Fibroblast of skin of left quadriceps (primary cell): ENCODE data around the gene OR4K1.
"Not testable (repeated sequence)": the region's sequence is repeated elsewhere in the genome, so short reads cannot be mapped to it uniquely, and the experiment has no call there.

Source experiments
- DNase-seq, 2 experiments: peaks; one replicate each; pipeline ENCODE4 v3.0.0-alpha.2; 2013; ENCODE audit warnings: low read depth in 2 of 2

OR4K1 gene, protein sequence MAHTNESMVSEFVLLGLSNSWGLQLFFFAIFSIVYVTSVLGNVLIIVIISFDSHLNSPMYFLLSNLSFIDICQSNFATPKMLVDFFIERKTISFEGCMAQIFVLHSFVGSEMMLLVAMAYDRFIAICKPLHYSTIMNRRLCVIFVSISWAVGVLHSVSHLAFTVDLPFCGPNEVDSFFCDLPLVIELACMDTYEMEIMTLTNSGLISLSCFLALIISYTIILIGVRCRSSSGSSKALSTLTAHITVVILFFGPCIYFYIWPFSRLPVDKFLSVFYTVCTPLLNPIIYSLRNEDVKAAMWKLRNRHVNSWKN

GRCh38 chr14:19930617-19931016 is at the start of gene OR4K1:
OR4K1 (plus strand) TSS chr14:19930917; CDS start chr14:19935667, 4,750 bp downstream.
- DNase-seq = no peak

DNA sequence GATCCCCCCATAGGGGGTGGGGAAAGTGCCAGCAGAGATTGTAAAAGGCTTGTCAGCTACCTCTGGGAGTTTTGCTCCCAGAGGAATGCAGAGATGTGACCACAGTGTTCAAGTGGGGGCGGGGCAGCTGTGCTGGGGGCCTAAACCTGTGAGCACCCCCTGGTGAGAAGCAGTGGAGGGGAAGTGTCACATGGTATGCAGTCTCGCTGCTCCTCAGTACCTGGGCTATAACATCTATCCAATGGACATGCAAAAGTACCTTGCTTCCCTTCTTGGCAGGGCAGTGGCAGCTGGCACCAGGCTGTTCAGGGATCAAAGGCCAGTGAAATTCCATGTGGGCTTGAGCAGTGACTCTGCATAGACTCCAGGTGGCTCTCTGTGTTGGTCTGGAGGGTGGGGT is 35.4 kb upstream of the OR4K1 start:
- no peak for DNase-seq

- no peak for DNase-seq
Measured at GRCh38 chr14:19900999-19901398, 29.7 kb upstream of the OR4K1 start.

DNA sequence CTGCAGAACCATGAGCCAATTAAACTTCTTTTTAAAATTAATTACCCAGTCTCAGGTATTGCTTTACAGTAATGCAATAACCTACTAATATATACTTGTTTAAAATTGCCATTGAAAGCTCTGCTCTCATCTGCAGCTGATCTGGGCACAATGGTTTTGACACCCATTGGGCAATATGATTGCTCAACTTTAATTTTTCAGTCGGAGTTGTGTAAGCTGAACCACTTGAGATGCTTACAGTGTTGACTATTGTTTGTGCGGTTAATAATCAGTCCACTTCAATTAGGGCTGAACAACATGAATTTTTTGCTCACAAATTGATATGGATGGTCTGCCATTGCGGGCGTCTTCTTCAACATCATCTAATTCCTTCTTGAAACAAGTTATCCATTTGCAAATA is 28.3 kb upstream of the OR4K1 start:
- DNase-seq = no peak

DNA sequence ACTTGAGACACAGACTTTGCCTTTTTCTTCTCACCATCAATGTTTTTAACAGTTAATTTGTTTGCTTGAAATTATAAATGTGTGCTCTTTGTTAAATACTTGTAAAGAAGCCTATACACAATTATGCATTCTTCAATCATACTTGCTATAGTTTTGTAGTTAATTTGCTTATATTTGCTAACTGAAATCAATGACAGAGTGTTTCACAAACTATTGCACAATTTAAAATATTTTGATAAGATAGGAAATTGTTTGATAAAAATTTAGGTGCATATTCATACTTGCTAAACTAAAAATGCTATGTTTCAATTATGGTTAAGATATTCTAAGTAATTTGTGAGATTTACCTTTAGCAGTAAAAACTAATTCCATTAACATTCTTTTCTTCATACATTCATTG is 24.1 kb upstream of the OR4K1 start:
- DNase-seq = no peak

GRCh38 chr14:19911114-19911513 is 19.6 kb upstream of the OR4K1 start:
- no peak for DNase-seq

- no peak for DNase-seq
Measured at GRCh38 chr14:19917243-19917642, 13.5 kb upstream of the OR4K1 start.

- no peak for DNase-seq
Measured at GRCh38 chr14:19917955-19918518, 12.7 kb upstream of the OR4K1 start.

- no peak for DNase-seq
Measured at GRCh38 chr14:19918553-19919264, 12.0 kb upstream of the OR4K1 start.

- no peak for DNase-seq
Measured at GRCh38 chr14:19920021-19920657, 10.6 kb upstream of the OR4K1 start, which contains the start of gene OR4K5. OR4K5 (plus strand) TSS chr14:19920607; CDS start chr14:19920607, 0 bp downstream.

DNA sequence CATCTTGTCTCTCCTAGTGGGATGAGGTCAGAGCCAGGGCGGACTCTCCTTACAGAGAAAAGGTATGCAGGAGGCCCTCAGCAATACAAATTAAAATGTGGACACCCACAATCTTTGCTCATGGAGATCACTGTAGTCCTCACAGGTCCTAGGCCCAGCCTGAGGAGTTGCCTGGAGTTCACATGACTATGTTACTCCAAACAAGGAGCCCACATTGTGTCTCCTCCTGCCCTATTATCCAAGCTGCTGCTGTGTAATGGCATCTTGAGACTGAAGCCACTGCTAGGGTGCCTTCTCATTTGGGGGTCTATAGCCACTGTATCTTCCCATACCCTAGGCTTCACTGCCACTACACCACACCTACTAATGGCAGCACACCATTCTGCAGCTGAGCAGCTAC is 11.0 kb downstream of the OR4K1 start:
- no peak for DNase-seq

DNA sequence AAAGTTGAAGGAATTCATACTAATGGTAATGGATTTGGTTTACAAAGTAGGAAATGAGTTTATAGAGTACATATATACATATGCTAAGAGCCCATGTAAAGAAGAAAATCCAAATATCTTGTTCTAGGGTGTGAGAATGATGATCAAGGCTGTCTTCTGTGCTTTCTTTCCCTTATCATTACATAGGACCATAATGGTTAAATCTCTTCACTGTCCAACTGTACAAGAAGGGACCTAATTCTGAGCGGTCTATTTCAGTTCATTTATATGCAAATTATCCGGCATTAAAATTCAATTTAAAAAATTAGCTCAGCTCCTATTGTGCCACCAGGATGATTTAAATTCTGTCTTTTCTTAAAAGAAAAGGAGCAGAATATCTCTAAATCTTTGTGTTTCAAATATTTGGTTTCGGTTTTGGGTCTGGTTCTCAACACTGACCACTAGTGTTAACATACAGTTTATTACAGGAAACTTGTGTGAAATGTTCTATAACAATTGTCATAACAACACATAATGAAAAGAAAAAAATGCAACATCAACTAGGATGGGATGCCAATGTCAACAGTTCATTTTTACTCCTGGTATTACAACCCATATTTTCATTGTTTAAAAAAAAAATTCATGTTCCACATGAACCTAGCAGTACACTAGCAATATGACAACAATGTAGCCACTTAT is 16.8 kb downstream of the OR4K1 start:
- DNase-seq = no peak

- DNase-seq = no peak
Measured at GRCh38 chr14:19949218-19949617, 18.5 kb downstream of the OR4K1 start.

DNA sequence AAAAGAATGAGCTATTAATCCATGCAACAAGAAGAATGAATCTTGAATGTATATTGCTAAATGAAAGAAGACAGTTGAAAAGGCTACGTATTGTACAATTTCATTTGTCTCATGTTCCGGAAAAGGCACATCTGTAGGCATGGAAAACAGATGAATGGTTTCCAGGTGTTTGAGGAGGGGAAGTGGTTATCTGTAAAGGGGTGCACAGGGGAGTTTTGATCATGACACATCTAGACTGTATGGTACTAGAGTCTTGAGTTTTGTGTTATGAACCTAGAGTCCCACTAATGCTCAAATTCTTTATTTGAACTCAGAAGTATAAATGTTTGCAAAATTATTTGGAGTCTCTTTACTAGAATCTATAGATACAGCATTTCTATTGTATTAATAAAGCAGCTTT is 39.0 kb downstream of the OR4K1 start:
- not testable (repeated sequence) for DNase-seq

GRCh38 chr14:19974844-19975243 is 44.1 kb downstream of the OR4K1 start:
- DNase-seq = no peak

DNA sequence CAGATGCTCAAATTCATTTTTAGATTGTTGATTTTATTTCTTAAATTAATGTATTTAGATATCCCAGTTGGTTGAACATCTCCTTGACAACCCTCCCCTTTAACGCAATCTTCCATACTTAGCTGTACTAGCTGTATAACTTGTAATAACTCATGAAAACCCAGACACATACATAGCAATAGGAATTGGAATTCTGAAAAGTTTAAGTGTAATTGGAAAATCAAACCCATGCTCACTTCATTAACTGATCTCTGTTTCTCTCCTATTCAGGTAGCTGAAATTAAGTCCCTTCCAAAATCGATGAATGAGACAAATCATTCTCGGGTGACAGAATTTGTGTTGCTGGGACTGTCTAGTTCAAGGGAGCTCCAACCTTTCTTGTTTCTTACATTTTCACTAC is 44.6 kb downstream of the OR4K1 start, which contains the start of gene OR4K15:
OR4K15 (plus strand) TSS at position 301 of the 400 bp plus-strand sequence; CDS start at position 301, 0 bp downstream.
- no peak for DNase-seq
